BJ (cell line): ENCODE measurements around the gene USP48. TPM values are rescaled to one million over a fixed set of nuclear protein-coding genes. Genes with fewer than 3 reads are reported as not detected.

Experiments
- CTCF ChIA-PET: fragments of 350-600 bp; formaldehyde crosslinking; extraction: SDS; loops from one replicate; lab custom pipeline; 2021; ENCODE audit warnings: antibody characterized with exemption, inconsistent platforms; lab: Yijun Ruan, JAX
- POLR2A ChIA-PET: fragments of 300-600 bp; sonication (Branson Sonifier 250); formaldehyde crosslinking; extraction: SDS; loops from one replicate; lab custom pipeline; 2021; ENCODE audit warnings: antibody characterized with exemption; lab: Charles Lee
- DNase-seq: peaks from one replicate; pipeline ENCODE4 v3.0.0-alpha.2; 2011; ENCODE audit warnings: low read depth
- H3K27me3 ChIP-seq: 2 replicates; pipeline ENCODE4 v1.6.0; 2011; ENCODE audit warnings: low read length; ENCODE audit not compliant: control insufficient read depth, insufficient read depth
- H3K36me3 ChIP-seq: 2 replicates; pipeline ENCODE4 v1.5.1; 2011; ENCODE audit warnings: low read length; ENCODE audit not compliant: control insufficient read depth, insufficient read depth
- H3K4me3 ChIP-seq: 2 replicates; pipeline ENCODE4 v1.5.1; 2011; ENCODE audit warnings: low read depth, mild to moderate bottlenecking, control low read depth, low read length
- polyA plus RNA-seq: library from polyadenylated mRNA; depleted of rRNA; stranded (reverse); fragments of >200 nt; gene quantifications from 2 replicates; pipeline ENCODE4 v1.2.3, GENCODE V29; 2011
- TF ChIP-seq, protein P1 (sequence below): IDR thresholded peaks from 2 replicates; pipeline ENCODE4 v1.5.1; 2011; ENCODE audit warnings: low read depth, mild to moderate bottlenecking, control low read depth, inconsistent platforms, low read length, moderate library complexity; ENCODE audit not compliant: insufficient read depth

USP48 gene
- polyA plus RNA-seq, 1 experiment: 10.8 TPM

DNA sequence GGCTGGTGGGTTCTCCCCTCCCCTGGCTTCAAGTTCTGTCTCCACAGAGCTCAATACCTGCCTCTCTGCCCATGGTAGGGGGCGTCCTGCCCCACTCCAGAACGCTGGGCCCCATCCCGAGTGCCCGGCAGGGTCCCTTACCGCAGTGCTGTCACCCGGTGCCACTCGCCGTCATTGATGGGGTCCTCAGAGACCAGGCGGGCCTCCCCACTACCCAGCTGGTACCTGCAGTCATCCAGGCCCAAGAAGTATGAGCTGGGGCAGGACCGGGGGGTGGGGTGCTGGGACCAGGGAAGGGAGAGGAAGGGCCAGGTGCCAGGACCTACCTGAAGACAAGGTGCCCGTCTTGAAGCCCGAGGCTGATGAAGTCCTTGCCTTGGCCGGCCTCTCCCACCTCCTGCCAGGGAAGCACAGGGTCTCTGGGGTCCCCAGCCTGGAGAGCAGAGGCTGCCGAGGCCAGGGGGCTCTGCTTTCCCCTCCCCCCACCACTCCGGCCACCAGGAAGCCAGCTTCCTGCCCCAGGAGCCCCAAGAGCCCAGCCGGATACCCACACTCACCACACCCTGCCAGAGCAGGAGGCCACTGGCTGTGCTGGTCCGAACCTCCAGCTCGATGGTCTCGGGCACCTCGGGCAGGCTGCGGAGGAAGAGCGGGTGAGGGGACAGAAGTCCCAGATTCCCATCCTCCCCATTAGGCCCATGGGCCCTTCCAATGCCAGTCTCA lies 41.2 kb upstream of the USP48 start:
- CTCF ChIA-PET: interaction anchor here (0.8 kb wide), 1 partner anchor 132 kb away, joined by 3 read pairs; no protein-coding TSS in a partner anchor
- Histone ChIP-seq H3K27me3 (no peaks in the 10 kb centered on the region), H3K4me3 (no peak overlapping the region), H3K36me3 (peaks cover 58% of the 10 kb centered on the region)
- POLR2A ChIA-PET: no interaction called here
- TF ChIP-seq, protein P1, sequence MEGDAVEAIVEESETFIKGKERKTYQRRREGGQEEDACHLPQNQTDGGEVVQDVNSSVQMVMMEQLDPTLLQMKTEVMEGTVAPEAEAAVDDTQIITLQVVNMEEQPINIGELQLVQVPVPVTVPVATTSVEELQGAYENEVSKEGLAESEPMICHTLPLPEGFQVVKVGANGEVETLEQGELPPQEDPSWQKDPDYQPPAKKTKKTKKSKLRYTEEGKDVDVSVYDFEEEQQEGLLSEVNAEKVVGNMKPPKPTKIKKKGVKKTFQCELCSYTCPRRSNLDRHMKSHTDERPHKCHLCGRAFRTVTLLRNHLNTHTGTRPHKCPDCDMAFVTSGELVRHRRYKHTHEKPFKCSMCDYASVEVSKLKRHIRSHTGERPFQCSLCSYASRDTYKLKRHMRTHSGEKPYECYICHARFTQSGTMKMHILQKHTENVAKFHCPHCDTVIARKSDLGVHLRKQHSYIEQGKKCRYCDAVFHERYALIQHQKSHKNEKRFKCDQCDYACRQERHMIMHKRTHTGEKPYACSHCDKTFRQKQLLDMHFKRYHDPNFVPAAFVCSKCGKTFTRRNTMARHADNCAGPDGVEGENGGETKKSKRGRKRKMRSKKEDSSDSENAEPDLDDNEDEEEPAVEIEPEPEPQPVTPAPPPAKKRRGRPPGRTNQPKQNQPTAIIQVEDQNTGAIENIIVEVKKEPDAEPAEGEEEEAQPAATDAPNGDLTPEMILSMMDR: no peak
- DNase-seq: no peak

- no peak for DNase-seq
- POLR2A ChIA-PET: no interaction called here
- CTCF ChIA-PET: interaction anchor here (0.8 kb wide), 1 partner anchor 133 kb away, joined by 3 read pairs; no protein-coding TSS in a partner anchor
- Histone ChIP-seq H3K36me3 (peaks cover 51% of the 10 kb centered on the region), H3K27me3 (no peaks in the 10 kb centered on the region), H3K4me3 (no peak overlapping the region)
- TF ChIP-seq, protein P1: no peak
Measured at GRCh38 chr1:21823206-21823979, 40.4 kb upstream of the USP48 start.

GRCh38 chr1:21822349-21822748 lies 39.4 kb upstream of the USP48 start:
- POLR2A ChIA-PET: no interaction called here

DNA sequence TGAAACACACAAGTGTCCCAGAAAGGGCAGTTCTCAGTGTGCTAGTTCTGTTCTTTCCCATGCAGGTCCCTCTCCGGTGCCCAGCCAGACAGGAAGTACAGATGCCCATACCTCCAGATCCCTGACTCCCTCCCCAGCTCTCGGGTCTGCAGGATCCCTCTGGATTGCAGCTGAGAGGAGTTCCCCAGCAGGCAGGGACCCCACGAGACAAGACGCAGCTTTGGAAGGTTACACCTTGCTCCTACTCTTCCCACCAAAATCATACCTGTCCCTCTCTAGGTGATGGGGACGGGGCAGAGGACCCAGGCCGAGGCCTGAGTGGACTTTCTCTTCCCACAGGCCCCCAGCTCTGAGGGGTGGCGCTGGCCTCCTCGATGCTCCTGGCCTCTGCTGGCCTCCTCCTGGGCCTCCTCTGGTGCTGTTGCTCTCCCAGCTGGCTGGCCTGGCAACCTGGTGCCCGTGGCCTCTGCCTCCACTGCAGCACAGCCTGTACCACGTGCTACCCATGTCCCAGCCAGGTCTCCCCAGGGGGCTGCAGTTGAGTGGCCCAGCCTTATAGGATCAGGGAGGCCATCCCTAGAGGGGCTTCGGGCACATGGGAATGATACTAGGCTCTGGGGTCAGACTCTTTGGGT lies 38.6 kb upstream of the USP48 start:
- TF ChIP-seq, protein P1: no peak
- H3K4me3 ChIP-seq: no peak overlapping the region
- H3K36me3 ChIP-seq: peaks cover 37% of the 10 kb centered on the region
- CTCF ChIA-PET: no interaction called here
- POLR2A ChIA-PET: interaction anchor here (0.6 kb wide), 1 partner anchor 147 kb away, joined by 6 read pairs; no protein-coding TSS in a partner anchor
- no peaks in the 10 kb centered on the region for H3K27me3 ChIP-seq
- DNase-seq: no peak

More at GRCh38 chr1:21822349-21822748, 39.4 kb upstream of the USP48 start:
- H3K36me3 ChIP-seq: peaks cover 41% of the 10 kb centered on the region
- H3K4me3 ChIP-seq: no peak overlapping the region
- CTCF ChIA-PET: no interaction called here
- no peak for DNase-seq
- TF ChIP-seq, protein P1: no peak
- no peaks in the 10 kb centered on the region for H3K27me3 ChIP-seq
